ENCODE measurements around the gene VAV1. TPM values are rescaled to one million over a fixed set of nuclear protein-coding genes. Genes with fewer than 3 reads are reported as not detected.

The VAV1 gene
- total and polyA plus RNA-seq, 9 of the 15 experiments (the other 6 are each of a cell fraction or from before 2014, with no cell fraction given) = 0.46 to 20.1 (median 11.1) TPM

GRCh38 chr19:6866741-6867151 is 94.2 kb downstream of the VAV1 start:
- H3K4me2 ChIP-seq (ENCODE audit: insufficient read depth, low read length) = no peak overlapping the region
- 15% methylated on average over 6 of the region's 6 CpGs for WGBS (ENCODE audit: insufficient coverage, low coverage, missing lambda C conversion rate)
- POLR2A ChIA-PET = interaction anchor here (0.6 kb wide), 1 partner anchor 16 kb away, joined by 3 read pairs; no protein-coding TSS in a partner anchor
- H3K79me2 ChIP-seq (ENCODE audit: control insufficient read depth, insufficient read depth, low read length) = no peaks in the 10 kb centered on the region
- FAIRE-seq (no peak), ATAC-seq (no peak), DNase-seq (ENCODE audit: extremely low read depth in 1 of 4, low spot score in 3 of 4) (no peak)
- H3K9me3 ChIP-seq (replicated peaks; ENCODE audit: control insufficient read depth, insufficient read depth, low read depth, low read length) = no peaks in the 10 kb centered on the region
- H3K4me3 ChIP-seq = no peak overlapping the region
- in situ Hi-C loops (cut with MboI) (loop anchor here (5.0 to 10.0 kb wide), 3 partner anchors 224 to 739 kb away; no protein-coding TSS in a partner anchor), intact Hi-C loops (cut with micrococcal nuclease) (loop anchor here (10.0 kb wide), 2 partner anchors 102 to 822 kb away; partner anchors contain the start of gene SH2D3A)
- no peaks in the 10 kb centered on the region for H4K20me1 ChIP-seq (replicated peaks; ENCODE audit: control insufficient read depth, insufficient read depth, low read length)
- CTCF ChIA-PET (ENCODE audit: low intra/inter-chr PET ratio) = no interaction called here
- H3K27ac ChIP-seq (ENCODE audit: extremely low read depth, low read depth, low read length) = no peak overlapping the region
- peaks cover 0 to 5% of the 10 kb centered on the region in 2 experiments; a peak in 2 of 5 replicates for H3K27me3 ChIP-seq (ENCODE audit: control insufficient read depth in 2 of 2, insufficient read depth in 2 of 2, low read length in 2 of 2)
- H3K36me3 ChIP-seq (ENCODE audit: control insufficient read depth, insufficient read depth, low read length) = no peaks in the 10 kb centered on the region
- no peak overlapping the region; a peak in 1 of 4 replicates for H3K9ac ChIP-seq (ENCODE audit: insufficient read depth in 1 of 2, low read depth in 2 of 2, low read length in 2 of 2)
- no TSS peak for BruUV-seq (replicated peaks)
- no peak overlapping the region for H2AFZ ChIP-seq (ENCODE audit: low read depth, low read length)
- H3K9me1 ChIP-seq (ENCODE audit: control insufficient read depth, insufficient read depth, low read length) = no peaks in the 10 kb centered on the region
- H3K4me1 ChIP-seq (replicated peaks in 1 of 2; ENCODE audit: control insufficient read depth in 2 of 2, insufficient read depth in 2 of 2, low read length in 2 of 2) = peaks cover 0 to 8% of the 10 kb centered on the region in 2 experiments; a peak in 2 of 5 replicates
- TF ChIP-seq ZBTB2 (IDR thresholded peaks at IDR 0.05) = no peak
- TF ChIP-seq ZFP91 (CRISPR knock-in tag; IDR thresholded peaks at IDR 0.05) = no peak
- no peak for TF ChIP-seq PHB (CRISPR knock-in tag; IDR thresholded peaks at IDR 0.05)
- TF ChIP-seq NKRF (IDR thresholded peaks at IDR 0.05; ENCODE audit: borderline replicate concordance) = no peak
- TF ChIP-seq ID3 (CRISPR knock-in tag; IDR thresholded peaks at IDR 0.05) = no peak
- TF ChIP-seq ID3 (tag; IDR thresholded peaks at IDR 0.05) = no peak
- TF ChIP-seq HOXB6 (CRISPR knock-in tag; IDR thresholded peaks at IDR 0.05; ENCODE audit: borderline replicate concordance) = no peak
- no peak for TF ChIP-seq ZBTB1 (CRISPR knock-in tag; IDR thresholded peaks at IDR 0.05; ENCODE audit: borderline replicate concordance, low read depth)
- TF ChIP-seq ZNF589 (CRISPR knock-in tag; IDR thresholded peaks at IDR 0.05; ENCODE audit: low read depth) = no peak
- no peak for TF ChIP-seq ZHX1 (conservative IDR thresholded peaks at IDR 0.05; ENCODE audit: low read length)
- TF ChIP-seq ZNF175 (CRISPR knock-in tag; IDR thresholded peaks at IDR 0.05; ENCODE audit: low read depth) = no peak
- no peak for TF ChIP-seq NFE2L1 (tag; IDR thresholded peaks at IDR 0.05; ENCODE audit: borderline replicate concordance, low read depth)
- TF ChIP-seq SIRT6 (IDR thresholded peaks at IDR 0.05; ENCODE audit: low read depth, low read length) = no peak
- TF ChIP-seq ZNF695 (CRISPR knock-in tag; IDR thresholded peaks at IDR 0.05) = no peak

Data from K562 (cell line).